Activated CD4-positive, CD25-positive, alpha-beta regulatory T cell (primary cell): Measurements from ENCODE around the gene L1TD1.
"Not testable (repeated sequence)": the region's sequence is repeated elsewhere in the genome, so short reads cannot be mapped to it uniquely, and the experiment has no call there.

Experiments
- DNase-seq, 4 experiments: peaks; one replicate each; lab custom pipeline; 2025; lab: John Stamatoyannopoulos, UW

Gene L1TD1

GRCh38 chr1:62194651-62195544 lies at the start of gene L1TD1:
Gene L1TD1 (plus strand): TSS chr1:62194849. CDS start chr1:62206629, 11,780 bp downstream.
- no peak for DNase-seq

- DNase-seq: no peak
These were observed 34.7 kb upstream of the L1TD1 start for GRCh38 chr1:62159940-62160348.

- DNase-seq: no peak
These were observed 32.9 kb upstream of the L1TD1 start for GRCh38 chr1:62161711-62162110.

GRCh38 chr1:62170380-62170779 lies 24.3 kb upstream of the L1TD1 start:
- not testable (repeated sequence) for DNase-seq

- DNase-seq: no peak
These were observed 19.0 kb upstream of the L1TD1 start for GRCh38 chr1:62175568-62176179.

- no peak for DNase-seq
These were observed 17.9 kb upstream of the L1TD1 start for GRCh38 chr1:62176597-62177312.

- DNase-seq: no peak
These were observed 17.0 kb upstream of the L1TD1 start for GRCh38 chr1:62177621-62178020.

- no peak for DNase-seq
These were observed 16.3 kb upstream of the L1TD1 start for GRCh38 chr1:62178372-62178771.

GRCh38 chr1:62180054-62180453 lies 14.6 kb upstream of the L1TD1 start:
- not testable (repeated sequence) for DNase-seq

GRCh38 chr1:62180639-62181038 lies 14.0 kb upstream of the L1TD1 start:
- DNase-seq: no peak

- no peak for DNase-seq
These were observed 13.1 kb upstream of the L1TD1 start for GRCh38 chr1:62181532-62181931.

GRCh38 chr1:62182157-62182556 lies 12.5 kb upstream of the L1TD1 start:
- not testable (repeated sequence) for DNase-seq

GRCh38 chr1:62183164-62184020 lies 11.3 kb upstream of the L1TD1 start:
- DNase-seq: not testable (repeated sequence)

GRCh38 chr1:62184336-62184735 lies 10.3 kb upstream of the L1TD1 start:
- DNase-seq: no peak

GRCh38 chr1:62185233-62185632 lies 9.4 kb upstream of the L1TD1 start:
- DNase-seq: not testable (repeated sequence)

GRCh38 chr1:62185677-62186076 lies 9.0 kb upstream of the L1TD1 start:
- DNase-seq: no peak

GRCh38 chr1:62187548-62187947 lies 7.1 kb upstream of the L1TD1 start:
- DNase-seq: no peak

- DNase-seq: no peak
These were observed 6.5 kb upstream of the L1TD1 start for GRCh38 chr1:62188111-62188510.

- DNase-seq: no peak
These were observed 1.5 kb downstream of the L1TD1 start for GRCh38 chr1:62196086-62196690.

- no peak for DNase-seq
These were observed 3.6 kb downstream of the L1TD1 start for GRCh38 chr1:62198069-62198780.

- no peak for DNase-seq
These were observed 4.1 kb downstream of the L1TD1 start for GRCh38 chr1:62198781-62199125.
